Smooth muscle cell (in vitro differentiated cells): Measurements from ENCODE around the gene OST4. TPM values are rescaled to one million over a fixed set of nuclear protein-coding genes. Genes with fewer than 3 reads are reported as not detected.

Experiments
- DNase-seq: peaks from one replicate; lab custom pipeline; 2025; ENCODE audit not compliant: unreplicated experiment; lab: John Stamatoyannopoulos, UW
- H2AFZ ChIP-seq: fragments of 200-600 bp; sonication (generic); 2 replicates; pipeline ENCODE4 v1.6.0; 2016; ENCODE audit warnings: antibody characterized with exemption, low read depth, mild to moderate bottlenecking
- H3F3A ChIP-seq: fragments of 200-600 bp; sonication (generic); 2 replicates; pipeline ENCODE4 v1.6.0; 2017; ENCODE audit warnings: antibody characterized with exemption, low read depth
- H3K27ac ChIP-seq: fragments of 200-600 bp; sonication (generic); 2 replicates; pipeline ENCODE4 v1.5.1; 2016; ENCODE audit warnings: low read depth, mild to moderate bottlenecking
- H3K27me3 ChIP-seq: fragments of 200-600 bp; sonication (generic); 2 replicates; pipeline ENCODE4 v1.6.1; 2016; ENCODE audit warnings: low read depth, mild to moderate bottlenecking
- H3K36me3 ChIP-seq: fragments of 200-600 bp; sonication (generic); 2 replicates; pipeline ENCODE4 v1.5.1; 2016; ENCODE audit warnings: low read depth
- H3K4me1 ChIP-seq: fragments of 200-600 bp; sonication (generic); 2 replicates; pipeline ENCODE4 v1.5.1; 2016; ENCODE audit warnings: low read depth
- H3K4me2 ChIP-seq: fragments of 200-600 bp; sonication (generic); 2 replicates; pipeline ENCODE4 v1.6.0; 2016; ENCODE audit warnings: mild to moderate bottlenecking
- H3K4me3 ChIP-seq: fragments of 200-600 bp; sonication (generic); 2 replicates; pipeline ENCODE4 v1.5.1; 2016; ENCODE audit warnings: mild to moderate bottlenecking
- H3K79me2 ChIP-seq: fragments of 200-600 bp; sonication (generic); 2 replicates; pipeline ENCODE4 v1.6.0; 2016; ENCODE audit warnings: low read depth, mild to moderate bottlenecking
- H3K9ac ChIP-seq: fragments of 200-600 bp; sonication (generic); 2 replicates; pipeline ENCODE4 v1.6.0; 2016; ENCODE audit warnings: low read depth
- H3K9me3 ChIP-seq: fragments of 200-600 bp; sonication (generic); replicated peaks from 2 replicates; pipeline ENCODE4 v1.5.1; 2016; ENCODE audit warnings: low read depth
- H4K20me1 ChIP-seq: fragments of 200-600 bp; sonication (generic); 2 replicates; pipeline ENCODE4 v1.6.0; 2016; ENCODE audit warnings: low read depth
- WGBS: methylation state at CpG from one replicate; pipeline ENCODE4 v1.1.7; 2016; ENCODE audit warnings: low lambda C conversion rate; 5-methylcytosine and 5-hydroxymethylcytosine counted together
- polyA plus RNA-seq: library from polyadenylated mRNA; unstranded; fragments of >200 nt; fragmentation: Nextera tagmentation; extraction: Ambion mirVana; gene quantifications from 2 replicates; pipeline ENCODE4 v1.2.1, GENCODE V29; 2016
- total RNA-seq: library from RNA; depleted of rRNA; stranded (reverse); fragments of >200 nt; gene quantifications from 2 replicates; pipeline ENCODE4 v1.2.3, GENCODE V29; 2014
- TF ChIP-seq, protein P1 (sequence below): fragments of 200-600 bp; sonication (generic); IDR thresholded peaks from 2 replicates; pipeline ENCODE4 v1.5.1; 2017; ENCODE audit warnings: borderline replicate concordance, mild to moderate bottlenecking, antibody characterized with exemption; ENCODE audit not compliant: insufficient read depth, poor library complexity, severe bottlenecking

OST4 gene
- total and polyA plus RNA-seq, 2 experiments from 2014 or later, result 848 to 1,292 TPM

DNA sequence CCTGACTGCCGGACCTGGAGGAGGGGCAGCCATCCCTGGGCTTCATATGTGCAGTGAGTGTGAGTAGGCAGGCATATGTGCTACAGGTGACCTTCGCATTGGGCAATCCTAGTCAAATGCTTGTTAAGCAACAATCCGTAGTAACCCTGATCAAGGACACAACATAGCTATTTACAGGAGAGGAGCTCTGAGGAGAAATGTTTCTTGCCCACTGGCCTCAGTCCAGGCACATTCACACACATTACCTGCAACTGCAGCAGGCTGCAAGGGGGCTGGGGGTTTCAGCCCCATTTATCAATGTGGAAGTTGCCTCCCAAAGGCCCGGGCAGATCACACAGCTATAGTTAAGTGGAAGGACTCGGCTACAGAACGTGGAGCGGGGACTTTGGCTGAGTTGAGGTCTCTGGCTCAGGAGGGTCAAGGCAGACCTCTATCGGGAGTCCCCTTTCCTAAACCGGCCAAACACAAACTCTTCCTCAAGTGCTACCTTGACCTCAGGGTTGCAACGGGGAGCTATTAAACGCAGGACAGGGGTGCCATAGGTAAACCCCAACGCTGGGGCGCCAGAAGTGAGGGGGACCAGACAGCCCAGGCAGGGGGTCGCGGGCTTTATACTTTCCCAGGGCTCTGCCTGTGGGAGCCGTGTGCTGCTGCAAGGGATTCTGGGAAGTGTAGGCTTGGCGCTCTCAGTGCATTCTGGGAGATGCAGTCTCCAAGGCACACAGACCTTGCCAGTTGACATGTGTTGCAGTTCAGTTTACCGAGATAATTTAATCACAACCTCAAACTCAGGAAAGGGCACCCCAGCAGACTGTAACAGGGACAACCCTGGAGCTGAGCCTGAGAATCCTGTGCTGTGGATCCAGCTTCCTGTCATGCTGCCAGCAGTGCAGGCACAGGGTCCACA is 24.5 kb upstream of the OST4 start:
- no peak for DNase-seq

DNA sequence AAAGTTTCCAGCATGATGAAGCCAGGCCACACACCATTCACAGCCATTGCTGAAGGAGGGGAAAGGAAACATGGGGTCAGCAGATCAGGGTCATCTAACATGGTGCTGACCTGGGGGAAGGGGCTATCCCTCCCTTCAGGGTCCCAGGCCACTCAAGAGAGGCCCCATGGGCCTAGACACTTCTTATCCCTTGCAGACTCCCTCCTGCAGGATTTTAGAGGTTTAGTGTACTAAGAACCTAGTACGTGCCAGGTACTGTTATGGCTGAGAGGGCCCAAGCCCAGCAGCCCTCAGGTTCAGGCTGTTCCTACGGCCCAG is 23.9 kb upstream of the OST4 start:
- 93% methylated on average over 2 of the region's 2 CpGs for whole genome bisulfite sequencing

More for the DNA sequence above, 24.5 kb upstream of the OST4 start:
- Histone ChIP-seq H3K36me3 (no peaks in the 10 kb centered on the region), H3K4me1 (no peaks in the 10 kb centered on the region), H3K9ac (no peak overlapping the region), H3K9me3 (no peaks in the 10 kb centered on the region), H3K79me2 (no peaks in the 10 kb centered on the region), H3K4me2 (peak overlapping the region; percentile 90), H3K27ac (no peak overlapping the region), H4K20me1 (no peaks in the 10 kb centered on the region), H3F3A (no peaks in the 10 kb centered on the region), H3K27me3 (no peaks in the 10 kb centered on the region), H3K4me3 (peak overlapping the region; percentile 44), H2AFZ (peak overlapping the region; percentile 93)
- WGBS, result 38% methylated on average over 18 of the region's 18 CpGs
- TF ChIP-seq, protein P1, sequence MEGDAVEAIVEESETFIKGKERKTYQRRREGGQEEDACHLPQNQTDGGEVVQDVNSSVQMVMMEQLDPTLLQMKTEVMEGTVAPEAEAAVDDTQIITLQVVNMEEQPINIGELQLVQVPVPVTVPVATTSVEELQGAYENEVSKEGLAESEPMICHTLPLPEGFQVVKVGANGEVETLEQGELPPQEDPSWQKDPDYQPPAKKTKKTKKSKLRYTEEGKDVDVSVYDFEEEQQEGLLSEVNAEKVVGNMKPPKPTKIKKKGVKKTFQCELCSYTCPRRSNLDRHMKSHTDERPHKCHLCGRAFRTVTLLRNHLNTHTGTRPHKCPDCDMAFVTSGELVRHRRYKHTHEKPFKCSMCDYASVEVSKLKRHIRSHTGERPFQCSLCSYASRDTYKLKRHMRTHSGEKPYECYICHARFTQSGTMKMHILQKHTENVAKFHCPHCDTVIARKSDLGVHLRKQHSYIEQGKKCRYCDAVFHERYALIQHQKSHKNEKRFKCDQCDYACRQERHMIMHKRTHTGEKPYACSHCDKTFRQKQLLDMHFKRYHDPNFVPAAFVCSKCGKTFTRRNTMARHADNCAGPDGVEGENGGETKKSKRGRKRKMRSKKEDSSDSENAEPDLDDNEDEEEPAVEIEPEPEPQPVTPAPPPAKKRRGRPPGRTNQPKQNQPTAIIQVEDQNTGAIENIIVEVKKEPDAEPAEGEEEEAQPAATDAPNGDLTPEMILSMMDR, result no peak

DNA sequence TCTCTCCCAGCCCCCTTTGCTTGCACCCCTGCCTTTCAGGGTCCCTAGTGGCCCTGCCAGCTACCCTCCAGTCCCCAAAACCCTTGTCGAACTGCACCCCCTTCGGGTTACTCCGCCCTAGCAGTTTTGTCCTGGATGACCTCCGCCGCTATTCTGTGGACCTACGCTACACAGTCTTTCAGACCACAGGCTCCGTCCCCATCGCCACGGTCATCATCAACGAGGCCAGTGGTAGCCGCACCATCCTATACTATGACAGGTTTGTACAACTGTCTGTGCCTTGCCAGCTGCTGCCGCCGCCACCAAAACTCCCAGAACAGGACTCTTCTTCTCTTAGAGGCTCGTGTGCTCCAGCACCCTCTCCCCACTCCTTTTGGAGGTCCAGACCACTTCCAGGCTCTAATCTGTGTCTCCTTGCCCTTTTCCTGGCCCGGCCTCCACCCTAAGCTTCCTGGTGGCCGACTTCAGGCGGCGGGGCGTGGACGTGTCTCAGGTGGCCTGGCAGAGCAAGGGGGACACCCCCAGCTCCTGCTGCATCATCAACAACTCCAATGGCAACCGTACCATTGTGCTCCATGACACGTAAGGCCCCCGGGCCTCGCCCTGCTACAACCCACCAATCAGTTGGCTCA is 23.0 kb upstream of the OST4 start:
- Histone ChIP-seq H3K9ac (no peak overlapping the region), H3K4me2 (no peak overlapping the region), H2AFZ (no peak overlapping the region), H3K27ac (no peak overlapping the region), H3K9me3 (no peaks in the 10 kb centered on the region), H3F3A (no peaks in the 10 kb centered on the region), H4K20me1 (no peaks in the 10 kb centered on the region), H3K27me3 (no peaks in the 10 kb centered on the region), H3K36me3 (no peaks in the 10 kb centered on the region), H3K4me1 (no peaks in the 10 kb centered on the region), H3K4me3 (no peak overlapping the region), H3K79me2 (no peaks in the 10 kb centered on the region)
- TF ChIP-seq, protein P1, result no peak
- no peak for DNase-seq
- 95% methylated on average over 24 of the region's 24 CpGs for WGBS

More for the DNA sequence above, 23.9 kb upstream of the OST4 start:
- Histone ChIP-seq H3K36me3 (no peaks in the 10 kb centered on the region), H3K9me3 (no peaks in the 10 kb centered on the region), H3K27me3 (no peaks in the 10 kb centered on the region), H3K79me2 (no peaks in the 10 kb centered on the region), H3F3A (no peaks in the 10 kb centered on the region), H3K9ac (no peak overlapping the region), H3K4me3 (no peak overlapping the region), H2AFZ (no peak overlapping the region), H4K20me1 (no peaks in the 10 kb centered on the region), H3K4me2 (no peak overlapping the region), H3K4me1 (no peaks in the 10 kb centered on the region), H3K27ac (no peak overlapping the region)
- no peak for DNase-seq
- TF ChIP-seq, protein P1, result no peak
